Measurements from ENCODE around the gene KNDC1.

Gene KNDC1

GRCh38 chr10:133266056-133266795 lies 106.2 kb downstream of the KNDC1 start:
- H3K4me3 ChIP-seq (replicated peaks in 1 of 2; ENCODE audit: low read depth in 2 of 2, low read length in 2 of 2), result no peak overlapping the region
- TF ChIP-seq CTCF (IDR thresholded peaks at IDR 0.05; ENCODE audit: low read depth, low read length), result no peak
- DNase-seq (ENCODE audit: low read depth in 2 of 2), result no peak

- no peak for TF ChIP-seq CTCF (IDR thresholded peaks at IDR 0.05; ENCODE audit: low read depth, low read length)
- no peak overlapping the region for H3K4me3 ChIP-seq (replicated peaks in 1 of 2; ENCODE audit: low read depth in 2 of 2, low read length in 2 of 2)
- no peak for DNase-seq (ENCODE audit: low read depth in 2 of 2)
Measured at GRCh38 chr10:133267293-133267692, 107.3 kb downstream of the KNDC1 start.

- no peak for DNase-seq (ENCODE audit: low read depth in 2 of 2)
- no peak overlapping the region for H3K4me3 ChIP-seq (replicated peaks in 1 of 2; ENCODE audit: low read depth in 2 of 2, low read length in 2 of 2)
- TF ChIP-seq CTCF (IDR thresholded peaks at IDR 0.05; ENCODE audit: low read depth, low read length), result no peak
Measured at GRCh38 chr10:133267829-133268228, 107.8 kb downstream of the KNDC1 start.

GRCh38 chr10:133268532-133268931 lies 108.5 kb downstream of the KNDC1 start:
- H3K4me3 ChIP-seq (replicated peaks in 1 of 2; ENCODE audit: low read depth in 2 of 2, low read length in 2 of 2), result no peak overlapping the region
- DNase-seq (ENCODE audit: low read depth in 2 of 2), result no peak
- no peak for TF ChIP-seq CTCF (IDR thresholded peaks at IDR 0.05; ENCODE audit: low read depth, low read length)

GRCh38 chr10:133269367-133269766 lies 109.3 kb downstream of the KNDC1 start:
- no peak for DNase-seq (ENCODE audit: low read depth in 2 of 2)
- H3K4me3 ChIP-seq (replicated peaks in 1 of 2; ENCODE audit: low read depth in 2 of 2, low read length in 2 of 2), result no peak overlapping the region
- no peak for TF ChIP-seq CTCF (IDR thresholded peaks at IDR 0.05; ENCODE audit: low read depth, low read length)

GRCh38 chr10:133270204-133270603 lies 110.2 kb downstream of the KNDC1 start:
- TF ChIP-seq CTCF (IDR thresholded peaks at IDR 0.05; ENCODE audit: low read depth, low read length), result no peak

More at GRCh38 chr10:133270204-133270603, 110.2 kb downstream of the KNDC1 start:
- DNase-seq (ENCODE audit: low read depth in 2 of 2), result no peak
- H3K4me3 ChIP-seq (replicated peaks in 1 of 2; ENCODE audit: low read depth in 2 of 2, low read length in 2 of 2), result no peak overlapping the region
